ENCODE results near the gene PARN. TPM values are rescaled to one million over a fixed set of nuclear protein-coding genes. Genes with fewer than 3 reads are reported as not detected.

Gene PARN
- total RNA-seq, 1 donor from 2014 or later, result 31.2 TPM

DNA sequence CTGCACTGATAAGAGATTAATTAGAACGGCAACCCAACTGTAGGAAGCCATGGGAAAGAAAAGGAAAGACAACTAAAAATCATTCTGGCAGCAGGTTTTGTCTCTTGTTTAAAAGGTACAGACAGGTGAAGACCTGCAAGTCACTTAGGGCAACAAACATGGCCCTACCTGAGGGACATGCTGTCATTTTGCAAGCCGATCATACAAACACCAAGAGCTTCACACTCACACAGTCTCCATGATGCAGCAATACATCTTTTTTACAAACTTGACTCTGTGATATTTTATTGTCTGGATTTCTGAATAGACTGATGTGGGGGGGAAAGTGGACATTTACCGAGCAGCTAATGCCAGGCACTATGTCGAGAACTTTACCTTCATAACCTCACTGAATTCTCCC lies 101.8 kb downstream of the PARN start:
- Histone ChIP-seq H3K4me3 (no peak overlapping the region), H3K4me1 (peaks cover 20% of the 10 kb centered on the region), H3K36me3 (no peaks in the 10 kb centered on the region), H3K27me3 (no peaks in the 10 kb centered on the region), H3K27ac (no peak overlapping the region), H3K9me3 (no peaks in the 10 kb centered on the region)
- no peak for ATAC-seq
- intact Hi-C loops (cut with DNase I), result loop anchor here (10.0 kb wide), 1 partner anchor 604 kb away; the partner anchor contains the start of gene ERCC4
- DNase-seq, result no peak
- TF ChIP-seq, protein P1, sequence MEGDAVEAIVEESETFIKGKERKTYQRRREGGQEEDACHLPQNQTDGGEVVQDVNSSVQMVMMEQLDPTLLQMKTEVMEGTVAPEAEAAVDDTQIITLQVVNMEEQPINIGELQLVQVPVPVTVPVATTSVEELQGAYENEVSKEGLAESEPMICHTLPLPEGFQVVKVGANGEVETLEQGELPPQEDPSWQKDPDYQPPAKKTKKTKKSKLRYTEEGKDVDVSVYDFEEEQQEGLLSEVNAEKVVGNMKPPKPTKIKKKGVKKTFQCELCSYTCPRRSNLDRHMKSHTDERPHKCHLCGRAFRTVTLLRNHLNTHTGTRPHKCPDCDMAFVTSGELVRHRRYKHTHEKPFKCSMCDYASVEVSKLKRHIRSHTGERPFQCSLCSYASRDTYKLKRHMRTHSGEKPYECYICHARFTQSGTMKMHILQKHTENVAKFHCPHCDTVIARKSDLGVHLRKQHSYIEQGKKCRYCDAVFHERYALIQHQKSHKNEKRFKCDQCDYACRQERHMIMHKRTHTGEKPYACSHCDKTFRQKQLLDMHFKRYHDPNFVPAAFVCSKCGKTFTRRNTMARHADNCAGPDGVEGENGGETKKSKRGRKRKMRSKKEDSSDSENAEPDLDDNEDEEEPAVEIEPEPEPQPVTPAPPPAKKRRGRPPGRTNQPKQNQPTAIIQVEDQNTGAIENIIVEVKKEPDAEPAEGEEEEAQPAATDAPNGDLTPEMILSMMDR (IDR thresholded peaks at IDR 0.05), result no peak

DNA sequence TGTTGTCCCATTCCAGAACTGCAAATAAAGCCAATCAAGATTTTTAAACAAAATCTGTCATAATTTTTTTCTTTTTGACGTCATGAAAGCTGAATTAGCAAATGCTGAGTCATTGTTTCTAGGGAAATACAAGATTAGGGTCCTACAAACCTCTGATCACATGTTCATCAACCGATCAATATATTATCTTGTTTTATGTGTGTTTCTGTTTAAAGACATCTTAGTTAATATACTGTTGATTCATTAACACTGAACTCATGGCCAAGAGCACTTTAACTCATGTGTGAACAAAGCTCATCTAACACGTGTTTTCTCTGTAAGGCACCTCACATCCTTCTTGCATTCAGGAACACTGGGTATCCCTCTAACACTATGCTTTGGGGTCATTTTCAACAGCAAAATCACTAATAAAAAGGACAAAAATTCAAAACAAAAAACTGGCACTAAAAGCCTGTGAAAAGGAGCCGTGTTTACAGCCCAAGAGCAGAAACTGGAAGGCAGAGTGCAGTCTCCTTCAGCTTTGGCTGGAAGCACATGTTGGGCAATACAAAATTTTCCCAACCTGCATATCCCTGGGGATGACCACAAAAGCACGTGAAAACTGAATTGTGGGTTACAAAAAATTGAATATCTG lies 102.5 kb downstream of the PARN start:
- no peak for DNase-seq
- H3K27ac ChIP-seq, result no peak overlapping the region
- TF ChIP-seq, protein P1 (IDR thresholded peaks at IDR 0.05), result no peak
- no peaks in the 10 kb centered on the region for H3K9me3 ChIP-seq
- peak; percentile 46 for ATAC-seq
- intact Hi-C loops (cut with DNase I), result loop anchor here (10.0 kb wide), 1 partner anchor 603 kb away; the partner anchor contains the start of gene ERCC4
- H3K4me3 ChIP-seq, result no peak overlapping the region
- H3K4me1 ChIP-seq, result peaks cover 20% of the 10 kb centered on the region
- no peaks in the 10 kb centered on the region for H3K36me3 ChIP-seq
- no peaks in the 10 kb centered on the region for H3K27me3 ChIP-seq

DNA sequence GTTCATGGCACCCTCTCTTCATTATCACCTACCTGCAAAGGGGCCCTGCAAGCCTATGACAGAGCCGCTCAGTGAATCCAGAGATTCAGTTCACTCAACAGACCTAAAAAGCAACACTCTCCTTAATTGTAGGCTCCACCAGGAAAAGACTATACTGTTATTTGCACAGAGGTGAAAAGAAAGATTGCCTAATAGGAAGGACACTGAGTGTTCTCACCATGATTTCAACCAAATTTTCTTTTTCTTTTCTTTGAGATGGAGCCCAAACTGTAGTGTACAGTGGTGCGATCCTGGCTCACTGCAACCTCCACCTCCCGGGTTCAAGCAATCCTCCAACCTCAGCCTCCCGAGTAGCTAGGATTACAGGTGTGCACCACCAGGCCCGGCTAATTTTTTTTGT lies 104.5 kb downstream of the PARN start:
- H3K4me1 ChIP-seq, result peaks cover 20% of the 10 kb centered on the region
- no peak overlapping the region for H3K27ac ChIP-seq
- H3K9me3 ChIP-seq, result no peaks in the 10 kb centered on the region
- intact Hi-C loops (cut with DNase I), result loop anchor here (10.0 kb wide), 1 partner anchor 601 kb away; the partner anchor contains the start of gene ERCC4
- H3K36me3 ChIP-seq, result no peaks in the 10 kb centered on the region
- H3K27me3 ChIP-seq, result no peaks in the 10 kb centered on the region
- DNase-seq, result no peak
- no peak for ATAC-seq
- H3K4me3 ChIP-seq, result no peak overlapping the region
- TF ChIP-seq, protein P1 (IDR thresholded peaks at IDR 0.05), result no peak

DNA sequence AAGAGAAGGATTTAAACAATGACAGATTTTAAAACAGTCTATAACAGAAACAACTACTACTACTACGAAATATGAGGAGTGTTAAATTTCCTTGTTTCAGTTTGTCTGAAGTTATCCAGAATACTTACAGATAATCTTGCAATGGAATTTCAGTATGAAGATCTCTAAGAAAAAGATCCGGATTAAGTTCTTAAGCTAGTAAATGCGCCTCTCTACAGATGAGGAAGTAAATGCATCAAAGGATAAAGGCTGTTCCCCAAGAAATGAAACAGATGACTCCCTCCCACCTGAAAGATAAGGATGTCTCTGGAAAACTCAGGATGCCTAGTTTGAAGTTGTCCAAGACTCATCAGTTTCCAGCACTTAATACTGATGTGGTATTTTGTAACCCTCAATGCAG lies 105.1 kb downstream of the PARN start:
- intact Hi-C loops (cut with DNase I), result loop anchor here (10.0 kb wide), 1 partner anchor 600 kb away; the partner anchor contains the start of gene ERCC4

DNA sequence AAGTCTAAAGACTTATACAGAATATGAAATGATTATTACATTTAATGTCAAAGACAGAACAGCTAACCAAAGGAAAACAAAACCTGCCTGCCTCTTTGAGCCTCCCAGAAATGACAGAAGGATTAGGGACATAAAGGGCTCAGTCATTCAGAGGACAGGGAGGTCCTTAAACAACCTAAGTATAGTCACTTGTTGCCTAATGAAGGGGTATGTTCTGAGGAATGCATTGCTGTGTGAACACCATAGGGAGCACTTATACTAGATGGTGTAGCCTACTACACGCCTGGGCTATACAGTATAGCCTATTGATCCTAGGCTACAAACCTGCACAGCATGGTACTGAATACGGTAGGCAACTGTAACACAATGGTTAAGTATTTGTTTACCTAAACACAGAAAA lies 106.4 kb downstream of the PARN start:
- no peak overlapping the region for H3K4me3 ChIP-seq
- no peaks in the 10 kb centered on the region for H3K9me3 ChIP-seq
- ATAC-seq, result no peak
- no peaks in the 10 kb centered on the region for H3K36me3 ChIP-seq
- intact Hi-C loops (cut with DNase I), result loop anchor here (10.0 kb wide), 1 partner anchor 599 kb away; the partner anchor contains the start of gene ERCC4
- no peak overlapping the region for H3K27ac ChIP-seq
- H3K27me3 ChIP-seq, result no peaks in the 10 kb centered on the region
- no peak for DNase-seq
- H3K4me1 ChIP-seq, result peaks cover 10% of the 10 kb centered on the region
- TF ChIP-seq, protein P1 (IDR thresholded peaks at IDR 0.05), result no peak

More for the DNA sequence above, 105.1 kb downstream of the PARN start:
- ATAC-seq (no peak), DNase-seq (no peak)
- TF ChIP-seq, protein P1 (IDR thresholded peaks at IDR 0.05), result no peak
- Histone ChIP-seq H3K36me3 (no peaks in the 10 kb centered on the region), H3K27ac (no peak overlapping the region), H3K9me3 (no peaks in the 10 kb centered on the region), H3K4me3 (no peak overlapping the region), H3K4me1 (peaks cover 20% of the 10 kb centered on the region), H3K27me3 (no peaks in the 10 kb centered on the region)

Measured in upper lobe of right lung (tissue), 1 donor.